Endometrial microvascular endothelial cells (primary cell): Measurements from ENCODE around the gene MAST4. TPM values are rescaled to one million over a fixed set of nuclear protein-coding genes. Genes with fewer than 3 reads are reported as not detected.

Experiments used
- in situ Hi-C: cut with HindIII; loops from 2 replicates; pipeline ENCODE4 v1.10.0; 2017; ENCODE audit warnings: low sequenced_read_pairs, low pct_unique_long_range_greater_than_20kb; ENCODE audit errors: inconsistent ontology term
- total RNA-seq: library from RNA; depleted of rRNA; stranded (reverse); fragments of >200 nt; gene quantifications from one replicate; pipeline ENCODE4 v1.2.3, GENCODE V29; 2015; ENCODE audit errors: inconsistent ontology term

MAST4 gene
- total RNA-seq, 1 donor from 2014 or later: 29.3 TPM

- in situ Hi-C loops: no loop called here
These were observed 253.6 kb downstream of the MAST4 start for GRCh38 chr5:66849803-66850202.

GRCh38 chr5:66850354-66851075 lies 254.3 kb downstream of the MAST4 start:
- in situ Hi-C loops: no loop called here

- in situ Hi-C loops: no loop called here
These were observed 255.1 kb downstream of the MAST4 start for GRCh38 chr5:66851306-66851705.

GRCh38 chr5:66854416-66854815 lies 258.2 kb downstream of the MAST4 start:
- in situ Hi-C loops: no loop called here

GRCh38 chr5:66856041-66856805 lies 260.0 kb downstream of the MAST4 start:
- in situ Hi-C loops: no loop called here

GRCh38 chr5:66859526-66859925 lies 263.3 kb downstream of the MAST4 start:
- in situ Hi-C loops: no loop called here

- in situ Hi-C loops: no loop called here
These were observed 264.2 kb downstream of the MAST4 start for GRCh38 chr5:66860199-66860975.

- in situ Hi-C loops: no loop called here
These were observed 265.2 kb downstream of the MAST4 start for GRCh38 chr5:66861402-66861801.

GRCh38 chr5:66862020-66862419 lies 265.8 kb downstream of the MAST4 start:
- in situ Hi-C loops: no loop called here

- in situ Hi-C loops: no loop called here
These were observed 267.3 kb downstream of the MAST4 start for GRCh38 chr5:66863243-66864170.

- in situ Hi-C loops: no loop called here
These were observed 268.2 kb downstream of the MAST4 start for GRCh38 chr5:66864240-66864884.

GRCh38 chr5:66867618-66868322 lies 271.6 kb downstream of the MAST4 start:
- in situ Hi-C loops: no loop called here

- in situ Hi-C loops: no loop called here
These were observed 273.2 kb downstream of the MAST4 start for GRCh38 chr5:66869347-66869746.

- in situ Hi-C loops: no loop called here
These were observed 274.5 kb downstream of the MAST4 start for GRCh38 chr5:66870708-66871107.

GRCh38 chr5:66871651-66872050 lies 275.5 kb downstream of the MAST4 start:
- in situ Hi-C loops: no loop called here

- in situ Hi-C loops: no loop called here
These were observed 276.6 kb downstream of the MAST4 start for GRCh38 chr5:66872736-66873331.

- in situ Hi-C loops: no loop called here
These were observed 277.8 kb downstream of the MAST4 start for GRCh38 chr5:66874004-66874403.
